HS-5 (cell line): ENCODE results near the gene OR6B3.
"Not testable (repeated sequence)": the region's sequence is repeated elsewhere in the genome, so short reads cannot be mapped to it uniquely, and the experiment has no call there.

Experiments
- DNase-seq: peaks from one replicate; pipeline ENCODE4 v3.0.0-alpha.2; 2012; ENCODE audit warnings: low read depth

Gene OR6B3

GRCh38 chr2:240044096-240044495, 9.2 kb downstream of the OR6B3 start:
- DNase-seq = not testable (repeated sequence)

- no peak for DNase-seq
Measured at GRCh38 chr2:240043279-240043989, 9.9 kb downstream of the OR6B3 start.

- DNase-seq = no peak
Measured at GRCh38 chr2:240042740-240043139, 10.6 kb downstream of the OR6B3 start.

GRCh38 chr2:240041363-240041762, 12.0 kb downstream of the OR6B3 start:
- no peak for DNase-seq

- no peak for DNase-seq
Measured at GRCh38 chr2:240037358-240037757, 16.0 kb downstream of the OR6B3 start.

- DNase-seq = no peak
Measured at GRCh38 chr2:240033330-240033678, 20.0 kb downstream of the OR6B3 start.

GRCh38 chr2:240032406-240033329, 20.7 kb downstream of the OR6B3 start:
- no peak for DNase-seq

GRCh38 chr2:240030379-240031094, 22.8 kb downstream of the OR6B3 start, which contains the start of gene OR6B2:
Gene OR6B2 (minus strand): TSS chr2:240030429. CDS start chr2:240030429, 0 bp downstream.
- no peak for DNase-seq

- DNase-seq = no peak
Measured at GRCh38 chr2:240024766-240025165, 28.6 kb downstream of the OR6B3 start.

GRCh38 chr2:240023792-240024191, 29.5 kb downstream of the OR6B3 start:
- DNase-seq = no peak

- peak; percentile 10 for DNase-seq
Measured at GRCh38 chr2:240021488-240022104, 31.7 kb downstream of the OR6B3 start.

- DNase-seq = no peak
Measured at GRCh38 chr2:240018071-240018750, 35.1 kb downstream of the OR6B3 start.

GRCh38 chr2:240014327-240014726, 39.0 kb downstream of the OR6B3 start:
- no peak for DNase-seq

GRCh38 chr2:240013343-240013742, 40.0 kb downstream of the OR6B3 start:
- DNase-seq = no peak

- DNase-seq = no peak
Measured at GRCh38 chr2:240002983-240003382, 50.3 kb downstream of the OR6B3 start.

- no peak for DNase-seq
Measured at GRCh38 chr2:240000671-240001070, 52.6 kb downstream of the OR6B3 start.

- no peak for DNase-seq
Measured at GRCh38 chr2:239997686-239998409, 55.5 kb downstream of the OR6B3 start.
